Measurements from ENCODE around the gene HAND1.

Gene HAND1

GRCh38 chr5:154437281-154437965 lies 40.6 kb downstream of the HAND1 start:
- no peak overlapping the region for H3K4me2 ChIP-seq (ENCODE audit: low read depth, low read length, poor library complexity, severe bottlenecking)
- H3K79me2 ChIP-seq (ENCODE audit: insufficient read depth, low read length), result no peaks in the 10 kb centered on the region
- H3F3A ChIP-seq (ENCODE audit: low read depth), result no peaks in the 10 kb centered on the region
- no peaks in the 10 kb centered on the region for H3K27me3 ChIP-seq (ENCODE audit: insufficient read depth, low read length, poor library complexity, severe bottlenecking)
- no peak overlapping the region for H2AFZ ChIP-seq (ENCODE audit: low read length)
- no peaks in the 10 kb centered on the region for H3K4me1 ChIP-seq (ENCODE audit: insufficient read depth, low read length, poor library complexity, severe bottlenecking)
- H3K9ac ChIP-seq (ENCODE audit: low read depth, low read length, poor library complexity, severe bottlenecking), result no peak overlapping the region
- H3K4me3 ChIP-seq (ENCODE audit: low read length, poor library complexity, severe bottlenecking), result no peak overlapping the region
- no peaks in the 10 kb centered on the region for H3K9me3 ChIP-seq (ENCODE audit: insufficient read depth, low read depth, low read length)
- H3K36me3 ChIP-seq (ENCODE audit: insufficient read depth, low read length), result no peaks in the 10 kb centered on the region
- TF ChIP-seq CTCF (conservative IDR thresholded peaks at IDR 0.05; ENCODE audit: low read length) (no peak), EZH2phosphoT487 (IDR thresholded peaks at IDR 0.05; ENCODE audit: borderline replicate concordance) (no peak)
- no peaks in the 10 kb centered on the region for H3K9me2 ChIP-seq (replicated peaks; ENCODE audit: low read depth, low read length)
- H4K20me1 ChIP-seq (ENCODE audit: insufficient read depth, low read length, poor library complexity, severe bottlenecking), result no peaks in the 10 kb centered on the region

GRCh38 chr5:154435226-154435625 lies 42.8 kb downstream of the HAND1 start:
- Histone ChIP-seq H4K20me1 (ENCODE audit: insufficient read depth, low read length, poor library complexity, severe bottlenecking) (no peaks in the 10 kb centered on the region), H3K4me2 (ENCODE audit: low read depth, low read length, poor library complexity, severe bottlenecking) (no peak overlapping the region), H3K79me2 (ENCODE audit: insufficient read depth, low read length) (no peaks in the 10 kb centered on the region), H3K4me3 (ENCODE audit: low read length, poor library complexity, severe bottlenecking) (no peak overlapping the region), H3K4me1 (ENCODE audit: insufficient read depth, low read length, poor library complexity, severe bottlenecking) (no peaks in the 10 kb centered on the region), H3K36me3 (ENCODE audit: insufficient read depth, low read length) (no peaks in the 10 kb centered on the region), H3K9me3 (ENCODE audit: insufficient read depth, low read depth, low read length) (no peaks in the 10 kb centered on the region), H3F3A (ENCODE audit: low read depth) (no peaks in the 10 kb centered on the region), H3K27me3 (ENCODE audit: insufficient read depth, low read length, poor library complexity, severe bottlenecking) (no peaks in the 10 kb centered on the region), H2AFZ (ENCODE audit: low read length) (no peak overlapping the region), H3K9ac (ENCODE audit: low read depth, low read length, poor library complexity, severe bottlenecking) (no peak overlapping the region), H3K9me2 (replicated peaks; ENCODE audit: low read depth, low read length) (no peaks in the 10 kb centered on the region)
- TF ChIP-seq CTCF (conservative IDR thresholded peaks at IDR 0.05; ENCODE audit: low read length) (no peak), EZH2phosphoT487 (IDR thresholded peaks at IDR 0.05; ENCODE audit: borderline replicate concordance) (no peak)

GRCh38 chr5:154430961-154431630 lies 46.9 kb downstream of the HAND1 start:
- Histone ChIP-seq H3K4me3 (ENCODE audit: low read length, poor library complexity, severe bottlenecking) (no peak overlapping the region), H3K9me2 (replicated peaks; ENCODE audit: low read depth, low read length) (no peaks in the 10 kb centered on the region), H3K9me3 (ENCODE audit: insufficient read depth, low read depth, low read length) (no peaks in the 10 kb centered on the region), H3K27me3 (ENCODE audit: insufficient read depth, low read length, poor library complexity, severe bottlenecking) (no peaks in the 10 kb centered on the region), H3K36me3 (ENCODE audit: insufficient read depth, low read length) (no peaks in the 10 kb centered on the region), H4K20me1 (ENCODE audit: insufficient read depth, low read length, poor library complexity, severe bottlenecking) (no peaks in the 10 kb centered on the region), H3K9ac (ENCODE audit: low read depth, low read length, poor library complexity, severe bottlenecking) (no peak overlapping the region), H3K4me2 (ENCODE audit: low read depth, low read length, poor library complexity, severe bottlenecking) (no peak overlapping the region), H2AFZ (ENCODE audit: low read length) (no peak overlapping the region), H3K4me1 (ENCODE audit: insufficient read depth, low read length, poor library complexity, severe bottlenecking) (no peaks in the 10 kb centered on the region), H3F3A (ENCODE audit: low read depth) (no peaks in the 10 kb centered on the region), H3K79me2 (ENCODE audit: insufficient read depth, low read length) (no peaks in the 10 kb centered on the region)
- TF ChIP-seq CTCF (conservative IDR thresholded peaks at IDR 0.05; ENCODE audit: low read length), result no peak
- TF ChIP-seq EZH2phosphoT487 (IDR thresholded peaks at IDR 0.05; ENCODE audit: borderline replicate concordance), result no peak
